Mucosa of stomach (tissue), 1 donor: ENCODE results near the gene TBCD.

Source experiments
- H3K27me3 ChIP-seq: one replicate; pipeline ENCODE4 v1.7.0; 2013; ENCODE audit warnings: mild to moderate bottlenecking, low read length; ENCODE audit not compliant: control insufficient read depth, insufficient read depth
- H3K36me3 ChIP-seq: one replicate; pipeline ENCODE4 v1.7.0; 2013; ENCODE audit warnings: low read length; ENCODE audit not compliant: control insufficient read depth, insufficient read depth
- H3K4me1 ChIP-seq: one replicate; pipeline ENCODE4 v1.7.0; 2013; ENCODE audit warnings: mild to moderate bottlenecking, low read length; ENCODE audit not compliant: control insufficient read depth, insufficient read depth
- H3K4me3 ChIP-seq: one replicate; pipeline ENCODE4 v1.7.0; 2013; ENCODE audit warnings: low read length
- H3K9ac ChIP-seq: one replicate; pipeline ENCODE4 v1.7.0; 2013; ENCODE audit warnings: mild to moderate bottlenecking, low read length, moderate library complexity
- H3K9me3 ChIP-seq: one replicate; pipeline ENCODE4 v1.7.0; 2013; ENCODE audit warnings: mild to moderate bottlenecking, low read length, moderate library complexity; ENCODE audit not compliant: control insufficient read depth
- donor health status: Pancreatic carcinoma.

Gene TBCD

DNA sequence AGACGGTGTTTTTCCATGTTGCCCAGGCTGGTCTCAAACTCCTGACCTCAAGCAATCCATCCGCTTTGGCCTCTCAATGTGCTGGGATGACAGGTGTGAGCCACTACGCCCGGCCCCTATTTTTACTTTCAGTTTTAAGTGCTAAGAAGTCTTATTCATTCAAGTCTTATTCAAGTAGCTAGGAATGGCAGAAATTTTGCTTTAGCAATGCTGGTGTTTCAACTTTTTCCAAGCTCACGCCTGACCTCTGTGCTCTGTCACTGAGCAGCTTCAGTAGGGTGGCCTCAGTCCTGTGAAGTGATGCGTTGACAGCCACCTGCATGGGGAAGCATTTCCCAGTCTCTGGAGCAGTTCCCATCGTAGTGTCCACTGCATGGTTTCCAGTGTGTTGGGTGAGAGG, 75.1 kb downstream of the TBCD start:
- H3K4me3 ChIP-seq = no peak overlapping the region
- no peak overlapping the region for H3K9ac ChIP-seq
- peaks cover 15% of the 10 kb centered on the region for H3K36me3 ChIP-seq
- H3K9me3 ChIP-seq = no peaks in the 10 kb centered on the region
- H3K27me3 ChIP-seq = no peaks in the 10 kb centered on the region
- peaks cover 3% of the 10 kb centered on the region for H3K4me1 ChIP-seq

DNA sequence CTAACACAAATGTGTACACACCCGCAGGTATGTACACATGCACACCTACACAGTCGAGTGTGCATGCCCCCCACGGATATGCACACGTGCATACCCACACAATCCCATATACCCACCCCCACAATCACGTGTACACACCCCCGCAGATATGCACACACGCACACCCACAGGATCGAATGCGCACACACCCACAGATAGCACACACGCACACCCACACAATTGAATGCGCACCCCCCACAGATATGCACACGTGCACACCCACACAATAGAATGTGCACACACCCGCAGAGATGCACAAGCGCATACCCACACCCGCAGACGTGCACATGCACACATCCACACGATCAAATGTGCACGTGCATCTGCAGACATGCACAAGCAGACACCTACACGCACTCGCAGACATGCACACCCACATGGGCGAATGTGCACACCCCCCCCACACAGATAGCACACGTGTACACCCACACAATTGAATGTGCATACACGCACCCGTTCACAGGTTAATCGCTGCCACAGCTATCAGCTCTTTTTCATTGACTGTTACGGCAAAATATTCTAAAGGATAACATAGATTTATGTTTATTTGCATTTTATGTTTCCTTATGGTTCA, 77.1 kb downstream of the TBCD start:
- Histone ChIP-seq H3K9ac (no peak overlapping the region), H3K27me3 (no peaks in the 10 kb centered on the region), H3K9me3 (no peaks in the 10 kb centered on the region)

DNA sequence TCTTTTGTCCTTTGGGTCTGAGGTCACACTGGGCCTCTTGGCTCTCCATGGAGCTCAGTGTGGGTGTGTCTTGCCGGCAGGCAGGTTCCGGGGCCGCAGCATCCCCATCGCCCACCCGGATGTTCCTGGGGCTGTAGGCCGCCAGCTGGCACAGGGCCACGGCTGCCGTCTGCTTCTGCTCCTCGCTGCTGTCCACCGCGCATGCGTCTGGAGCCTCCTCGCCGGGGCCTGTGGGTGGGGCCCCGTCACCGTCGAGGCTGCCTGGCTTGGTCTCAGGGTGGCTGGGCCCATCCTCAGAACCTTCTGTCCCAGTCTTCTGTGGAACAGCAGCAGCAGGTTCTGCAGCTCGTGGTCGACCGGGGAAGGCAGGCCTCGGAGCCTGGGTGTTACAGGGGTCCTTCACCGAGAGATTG, 78.4 kb downstream of the TBCD start:
- Histone ChIP-seq H3K9ac (no peak overlapping the region), H3K36me3 (peaks cover 15% of the 10 kb centered on the region), H3K4me1 (no peaks in the 10 kb centered on the region), H3K9me3 (no peaks in the 10 kb centered on the region), H3K4me3 (no peak overlapping the region), H3K27me3 (no peaks in the 10 kb centered on the region)

More for the DNA sequence above, 77.1 kb downstream of the TBCD start:
- H3K4me3 ChIP-seq = no peak overlapping the region
- H3K36me3 ChIP-seq = peaks cover 15% of the 10 kb centered on the region
- H3K4me1 ChIP-seq = no peaks in the 10 kb centered on the region

DNA sequence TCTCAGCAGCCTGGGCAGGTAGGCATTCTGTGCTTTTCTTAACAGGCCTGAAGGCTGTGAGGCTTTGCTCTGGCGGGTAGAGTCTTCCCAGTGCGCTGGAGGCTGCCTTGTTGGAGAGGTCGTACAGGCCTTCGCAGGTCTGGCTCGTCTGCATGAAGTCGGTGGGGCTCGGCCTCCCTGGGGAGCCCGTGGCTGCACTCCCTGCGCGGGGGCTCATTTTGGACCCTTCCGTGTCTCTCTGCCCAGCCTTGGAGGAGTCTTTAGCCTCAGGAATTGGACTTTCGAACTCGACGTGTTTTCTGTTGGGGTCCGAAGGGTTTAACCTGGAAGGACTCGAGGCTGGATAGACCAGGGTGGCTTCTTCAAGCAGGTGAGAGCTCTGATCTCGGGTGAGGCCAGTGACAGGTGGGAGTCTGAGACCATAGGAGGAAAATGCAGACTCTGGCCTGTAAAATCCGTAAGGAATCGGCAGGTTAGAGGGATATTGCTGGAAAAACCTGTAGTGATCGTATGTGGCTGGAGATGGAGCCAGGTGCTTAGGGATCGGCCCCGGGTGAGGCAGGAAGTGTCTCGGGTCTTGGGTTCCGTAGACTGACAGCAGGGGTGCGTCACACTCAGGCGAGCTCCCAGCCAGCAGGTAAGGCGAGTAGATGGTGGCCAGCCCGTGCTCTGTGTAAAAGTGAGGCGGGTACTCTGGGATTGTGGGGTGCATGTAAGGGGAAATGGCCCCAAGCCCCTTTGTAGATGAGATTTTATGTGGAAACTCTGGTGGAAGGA, 79.4 kb downstream of the TBCD start:
- Histone ChIP-seq H3K36me3 (peaks cover 15% of the 10 kb centered on the region), H3K27me3 (no peaks in the 10 kb centered on the region), H3K9me3 (no peaks in the 10 kb centered on the region), H3K9ac (no peak overlapping the region), H3K4me1 (no peaks in the 10 kb centered on the region), H3K4me3 (no peak overlapping the region)

DNA sequence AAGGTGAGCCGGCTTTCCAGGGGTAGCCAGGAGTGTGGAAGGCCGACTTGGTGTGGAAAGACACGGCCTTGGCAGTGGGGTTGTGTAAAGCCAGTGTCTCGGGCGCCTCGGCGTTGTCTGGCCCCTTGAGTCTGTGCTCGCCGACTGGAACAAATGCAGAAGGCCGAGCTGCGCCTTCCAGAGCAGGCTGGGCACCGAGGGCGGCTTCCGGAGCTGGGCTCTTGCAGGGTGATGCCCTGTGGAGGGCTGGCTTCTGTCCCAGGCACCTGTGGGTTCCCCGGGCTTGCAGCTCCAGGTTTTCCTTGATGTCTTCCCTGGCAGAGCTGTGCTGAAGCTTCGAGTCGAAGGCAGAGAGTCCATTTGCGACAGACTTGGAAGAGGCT, 79.9 kb downstream of the TBCD start:
- Histone ChIP-seq H3K36me3 (peaks cover 15% of the 10 kb centered on the region), H3K4me3 (no peak overlapping the region), H3K4me1 (no peaks in the 10 kb centered on the region)

DNA sequence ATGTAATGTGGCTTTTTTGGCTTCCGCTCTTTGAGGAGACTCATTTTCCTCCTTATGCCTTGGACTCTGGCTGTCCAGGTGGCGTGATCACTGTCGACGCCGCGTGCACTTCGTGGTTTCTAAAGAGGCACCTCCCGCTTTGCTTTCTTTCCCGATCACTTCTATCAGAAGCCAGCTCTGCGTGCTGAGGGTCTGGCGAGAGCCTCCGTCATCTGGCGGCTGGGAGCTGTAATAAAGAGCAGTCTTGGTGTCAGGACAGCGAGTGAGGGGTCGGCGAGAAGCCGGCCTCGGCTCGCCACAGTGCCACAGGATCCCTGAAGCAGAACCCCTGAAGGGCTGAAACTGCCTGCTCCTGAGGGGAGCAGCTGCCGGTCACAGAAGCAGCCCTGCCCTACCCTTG, 80.5 kb downstream of the TBCD start:
- no peaks in the 10 kb centered on the region for H3K27me3 ChIP-seq
- no peak overlapping the region for H3K9ac ChIP-seq
- H3K4me1 ChIP-seq = no peaks in the 10 kb centered on the region
- peaks cover 13% of the 10 kb centered on the region for H3K36me3 ChIP-seq
- no peak overlapping the region for H3K4me3 ChIP-seq
- H3K9me3 ChIP-seq = no peaks in the 10 kb centered on the region

More for the DNA sequence above, 79.9 kb downstream of the TBCD start:
- Histone ChIP-seq H3K27me3 (no peaks in the 10 kb centered on the region), H3K9me3 (no peaks in the 10 kb centered on the region), H3K9ac (no peak overlapping the region)

DNA sequence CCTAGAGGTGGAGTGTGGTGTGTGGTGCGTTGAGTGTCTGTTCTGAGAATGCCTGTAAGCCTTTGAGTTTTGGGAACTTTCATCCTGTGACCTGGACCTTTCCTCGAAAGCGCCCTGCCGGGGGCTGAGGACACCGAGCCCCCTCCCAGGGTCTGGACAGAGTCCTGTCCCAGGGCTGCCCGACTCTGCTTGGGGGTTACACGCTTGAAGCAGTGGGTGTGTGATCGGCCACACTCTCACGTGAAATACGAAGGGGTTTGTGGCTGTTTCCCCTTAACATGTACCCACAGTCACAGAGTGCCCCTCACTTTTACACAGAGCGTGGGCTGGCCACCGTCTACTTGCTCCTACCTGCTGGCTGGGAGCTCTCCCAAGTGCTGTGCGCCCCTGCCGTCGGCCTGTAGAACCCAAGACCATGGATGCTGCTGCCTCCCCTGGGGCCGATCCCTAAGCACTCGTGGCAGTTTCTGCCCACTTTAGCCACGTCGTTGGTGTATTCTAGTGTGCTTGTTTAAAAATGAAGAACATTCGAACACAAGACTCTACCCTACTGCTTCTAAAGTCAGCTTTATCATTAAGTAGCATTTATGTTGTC, 81.1 kb downstream of the TBCD start:
- Histone ChIP-seq H3K4me1 (no peaks in the 10 kb centered on the region), H3K4me3 (no peak overlapping the region), H3K9me3 (no peaks in the 10 kb centered on the region), H3K36me3 (peaks cover 10% of the 10 kb centered on the region), H3K27me3 (no peaks in the 10 kb centered on the region), H3K9ac (no peak overlapping the region)

DNA sequence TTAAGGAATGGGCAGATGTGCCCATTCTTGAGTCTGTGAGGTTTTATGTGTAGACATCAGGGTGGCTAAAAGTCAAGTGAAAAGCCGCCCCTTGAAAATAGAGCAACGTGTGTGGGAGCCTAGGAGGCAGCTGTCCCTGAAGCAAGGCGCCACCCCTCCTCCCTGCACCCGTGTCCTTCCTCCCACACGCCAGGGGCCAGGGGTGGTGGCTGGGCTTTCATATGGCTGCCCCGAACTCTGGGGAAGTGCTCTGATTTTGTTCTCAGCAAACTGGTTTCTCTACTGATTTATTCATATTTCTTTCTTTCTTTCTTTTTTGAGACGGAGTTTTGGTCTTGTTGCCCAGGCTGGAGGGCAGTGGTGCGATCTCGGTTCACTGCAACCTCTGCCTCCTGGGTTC, 83.3 kb downstream of the TBCD start:
- H3K27me3 ChIP-seq = no peaks in the 10 kb centered on the region
- H3K4me3 ChIP-seq = no peak overlapping the region
- no peaks in the 10 kb centered on the region for H3K9me3 ChIP-seq
- peaks cover 10% of the 10 kb centered on the region for H3K36me3 ChIP-seq
- no peak overlapping the region for H3K9ac ChIP-seq
- H3K4me1 ChIP-seq = no peaks in the 10 kb centered on the region

DNA sequence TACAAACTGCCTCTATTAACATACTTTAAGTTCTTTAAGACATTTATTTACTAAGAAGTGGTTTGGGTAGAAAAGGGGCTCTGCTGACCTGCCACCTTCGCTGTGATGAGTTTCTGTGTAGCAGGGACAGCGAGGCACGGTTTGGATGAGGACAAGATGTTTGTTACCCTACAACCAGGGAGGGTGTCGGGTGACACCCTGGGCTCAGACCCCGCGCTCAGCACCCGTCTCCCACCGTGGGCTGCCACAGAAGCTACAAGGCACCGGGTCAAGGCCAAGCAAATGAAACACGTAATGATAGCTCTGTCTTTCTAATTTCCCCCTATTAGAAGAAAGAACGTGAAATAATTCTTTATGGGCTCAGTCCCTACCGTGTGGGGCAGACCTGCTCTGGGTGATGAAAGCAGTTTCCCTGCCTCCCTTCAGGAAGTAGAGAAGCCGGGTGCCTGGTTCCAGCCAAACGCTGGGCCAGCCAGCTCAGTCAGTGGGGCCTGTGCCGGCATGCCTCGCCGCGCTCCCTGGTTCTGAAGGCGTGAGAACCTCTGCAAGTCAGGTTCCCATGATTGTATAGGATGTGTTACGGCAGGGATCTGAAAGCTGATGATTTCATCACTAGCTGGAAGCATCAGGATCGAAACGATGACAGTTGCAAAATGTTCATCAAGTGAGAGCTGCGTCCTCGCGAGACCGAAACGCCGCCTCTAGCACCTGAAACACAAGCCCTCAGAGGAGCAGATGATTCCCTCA, 84.1 kb downstream of the TBCD start:
- peaks cover 5% of the 10 kb centered on the region for H3K36me3 ChIP-seq
- no peaks in the 10 kb centered on the region for H3K27me3 ChIP-seq
- H3K9ac ChIP-seq = no peak overlapping the region
- H3K9me3 ChIP-seq = no peaks in the 10 kb centered on the region
- H3K4me1 ChIP-seq = no peaks in the 10 kb centered on the region
- no peak overlapping the region for H3K4me3 ChIP-seq

DNA sequence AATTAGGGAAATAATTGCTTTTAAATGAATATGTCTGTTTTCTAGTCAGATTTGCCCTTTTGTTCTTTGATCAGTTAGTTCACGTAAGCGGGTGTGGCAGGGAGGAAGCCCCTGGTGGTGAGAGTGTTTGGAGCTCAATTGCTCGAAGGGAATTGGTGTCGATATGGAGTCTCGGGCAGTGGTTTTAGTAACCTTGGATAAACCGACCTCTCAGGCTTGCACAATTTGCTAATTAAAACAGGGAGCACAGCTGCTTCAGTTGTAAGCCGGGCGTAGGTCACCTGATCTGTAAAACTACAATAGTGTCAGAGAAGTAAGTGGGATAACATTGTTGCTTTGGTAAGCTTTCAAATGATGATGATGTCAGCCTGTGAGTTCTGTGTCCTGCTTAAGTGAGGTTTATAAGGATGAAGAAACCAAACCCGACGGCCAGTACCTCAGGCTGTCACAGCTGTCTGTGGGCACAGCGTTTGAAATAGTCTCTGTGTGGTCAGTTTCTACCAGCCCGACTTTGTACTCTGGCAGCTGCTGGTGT, 85.0 kb downstream of the TBCD start:
- Histone ChIP-seq H3K36me3 (no peaks in the 10 kb centered on the region), H3K9ac (no peak overlapping the region), H3K27me3 (no peaks in the 10 kb centered on the region), H3K4me3 (no peak overlapping the region), H3K9me3 (no peaks in the 10 kb centered on the region), H3K4me1 (no peaks in the 10 kb centered on the region)

DNA sequence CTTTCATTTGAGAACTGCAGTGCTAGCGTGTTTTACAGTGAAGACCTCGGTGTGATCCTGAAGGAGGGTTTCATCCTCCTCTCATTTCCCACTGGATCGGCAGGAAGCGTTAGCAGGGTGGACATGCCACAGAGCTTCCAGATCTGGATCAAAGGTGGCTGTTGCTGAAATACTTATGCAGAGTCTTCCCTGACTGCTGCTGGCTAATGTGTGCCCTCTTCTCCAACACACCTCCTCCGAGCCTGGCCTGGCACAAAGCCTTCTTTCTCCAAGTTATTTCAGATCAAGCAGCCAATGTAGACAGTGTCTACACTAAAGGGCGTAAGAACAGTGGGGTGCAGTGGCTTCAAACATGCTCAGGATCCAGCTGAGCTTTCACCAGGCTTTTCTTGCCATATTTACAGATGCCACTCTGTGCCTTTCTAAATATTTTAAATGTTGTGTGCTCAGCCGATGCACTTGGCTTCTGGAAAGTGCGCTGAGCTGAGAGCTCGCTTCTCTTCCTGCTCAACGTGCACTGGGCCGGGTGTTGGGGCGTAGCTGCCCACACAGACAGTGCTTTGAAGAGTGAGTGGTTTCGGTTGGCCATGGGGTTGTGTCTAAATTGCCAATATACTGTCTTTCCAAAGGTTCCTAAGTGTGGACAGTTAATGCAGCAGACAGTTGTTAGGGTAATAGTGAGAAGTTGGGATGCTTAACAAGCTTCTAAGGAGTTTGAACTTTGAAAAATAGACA, 85.9 kb downstream of the TBCD start:
- Histone ChIP-seq H3K27me3 (no peaks in the 10 kb centered on the region), H3K9ac (no peak overlapping the region), H3K4me3 (no peak overlapping the region), H3K4me1 (no peaks in the 10 kb centered on the region), H3K36me3 (no peaks in the 10 kb centered on the region), H3K9me3 (no peaks in the 10 kb centered on the region)
